Measurements from ENCODE around the gene HIVEP2. TPM values are rescaled to one million over a fixed set of nuclear protein-coding genes. Genes with fewer than 3 reads are reported as not detected.

The HIVEP2 gene
- total RNA-seq, 1 experiment from 2014 or later: 3.2 TPM

DNA sequence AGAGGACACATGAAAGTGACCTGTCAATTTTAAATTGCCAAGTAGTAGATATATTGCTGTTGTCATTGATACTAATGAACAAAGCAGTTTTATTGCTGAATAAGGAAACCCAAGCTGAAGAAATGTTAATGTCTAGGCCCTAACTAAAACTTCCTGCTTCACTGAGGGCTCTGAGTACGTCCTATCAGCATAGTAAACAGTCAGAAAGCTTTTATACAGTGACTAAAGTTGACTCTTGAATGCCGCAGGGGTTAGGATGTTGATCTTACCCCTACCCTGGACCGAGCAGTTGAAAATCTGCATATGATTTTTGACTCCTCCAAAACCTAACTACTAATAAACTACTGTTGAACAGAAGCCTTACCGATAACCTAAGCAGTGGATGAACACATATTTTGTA lies 149.0 kb downstream of the HIVEP2 start:
- no peaks in the 10 kb centered on the region for H3K27me3 ChIP-seq (replicated peaks; ENCODE audit: insufficient read depth, low read depth, low read length, poor library complexity)
- DNase-seq (ENCODE audit: low spot score): no peak
- intact Hi-C loops (cut with micrococcal nuclease; ENCODE audit: unreplicated experiment): no loop called here
- TF ChIP-seq, protein P1, sequence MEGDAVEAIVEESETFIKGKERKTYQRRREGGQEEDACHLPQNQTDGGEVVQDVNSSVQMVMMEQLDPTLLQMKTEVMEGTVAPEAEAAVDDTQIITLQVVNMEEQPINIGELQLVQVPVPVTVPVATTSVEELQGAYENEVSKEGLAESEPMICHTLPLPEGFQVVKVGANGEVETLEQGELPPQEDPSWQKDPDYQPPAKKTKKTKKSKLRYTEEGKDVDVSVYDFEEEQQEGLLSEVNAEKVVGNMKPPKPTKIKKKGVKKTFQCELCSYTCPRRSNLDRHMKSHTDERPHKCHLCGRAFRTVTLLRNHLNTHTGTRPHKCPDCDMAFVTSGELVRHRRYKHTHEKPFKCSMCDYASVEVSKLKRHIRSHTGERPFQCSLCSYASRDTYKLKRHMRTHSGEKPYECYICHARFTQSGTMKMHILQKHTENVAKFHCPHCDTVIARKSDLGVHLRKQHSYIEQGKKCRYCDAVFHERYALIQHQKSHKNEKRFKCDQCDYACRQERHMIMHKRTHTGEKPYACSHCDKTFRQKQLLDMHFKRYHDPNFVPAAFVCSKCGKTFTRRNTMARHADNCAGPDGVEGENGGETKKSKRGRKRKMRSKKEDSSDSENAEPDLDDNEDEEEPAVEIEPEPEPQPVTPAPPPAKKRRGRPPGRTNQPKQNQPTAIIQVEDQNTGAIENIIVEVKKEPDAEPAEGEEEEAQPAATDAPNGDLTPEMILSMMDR (conservative IDR thresholded peaks at IDR 0.05; ENCODE audit: low read depth, low read length): no peak
- no peak for TF ChIP-seq EZH2 (IDR thresholded peaks at IDR 0.05; ENCODE audit: borderline replicate concordance, low read depth, low read length, poor library complexity, severe bottlenecking)
- H3K27ac ChIP-seq (ENCODE audit: low read depth, low read length, poor library complexity, severe bottlenecking): no peak overlapping the region
- H3K9me3 ChIP-seq (ENCODE audit: low read depth, low read length, poor library complexity, severe bottlenecking): no peaks in the 10 kb centered on the region
- no peaks in the 10 kb centered on the region for H3K36me3 ChIP-seq (ENCODE audit: insufficient read depth, low read length, poor library complexity, severe bottlenecking)
- POLR2A ChIA-PET (ENCODE audit: low non-redundant PET): no interaction called here
- no peaks in the 10 kb centered on the region for H3K4me1 ChIP-seq (ENCODE audit: insufficient read depth, low read length, poor library complexity, severe bottlenecking)
- BruUV-seq (replicated peaks): no TSS peak
- CTCF ChIA-PET: no interaction called here
- no peak overlapping the region for H3K4me3 ChIP-seq (ENCODE audit: low read depth, low read length, poor library complexity, severe bottlenecking)

GRCh38 chr6:142794424-142794823 lies 150.6 kb downstream of the HIVEP2 start:
- H3K27ac ChIP-seq (ENCODE audit: low read depth, low read length, poor library complexity, severe bottlenecking): no peak overlapping the region
- intact Hi-C loops (cut with micrococcal nuclease; ENCODE audit: unreplicated experiment): no loop called here
- no peak for DNase-seq (ENCODE audit: low spot score)
- no peak overlapping the region for H3K4me3 ChIP-seq (ENCODE audit: low read depth, low read length, poor library complexity, severe bottlenecking)
- no peaks in the 10 kb centered on the region for H3K27me3 ChIP-seq (replicated peaks; ENCODE audit: insufficient read depth, low read depth, low read length, poor library complexity)
- ChIA-PET CTCF (no interaction called here), POLR2A (ENCODE audit: low non-redundant PET) (no interaction called here)
- no TSS peak for BruUV-seq (replicated peaks)
- no peaks in the 10 kb centered on the region for H3K36me3 ChIP-seq (ENCODE audit: insufficient read depth, low read length, poor library complexity, severe bottlenecking)
- TF ChIP-seq, protein P1 (conservative IDR thresholded peaks at IDR 0.05; ENCODE audit: low read depth, low read length): no peak
- TF ChIP-seq EZH2 (IDR thresholded peaks at IDR 0.05; ENCODE audit: borderline replicate concordance, low read depth, low read length, poor library complexity, severe bottlenecking): no peak
- H3K4me1 ChIP-seq (ENCODE audit: insufficient read depth, low read length, poor library complexity, severe bottlenecking): no peaks in the 10 kb centered on the region
- H3K9me3 ChIP-seq (ENCODE audit: low read depth, low read length, poor library complexity, severe bottlenecking): no peaks in the 10 kb centered on the region

- Histone ChIP-seq H3K27ac (ENCODE audit: low read depth, low read length, poor library complexity, severe bottlenecking) (no peak overlapping the region), H3K9me3 (ENCODE audit: low read depth, low read length, poor library complexity, severe bottlenecking) (no peaks in the 10 kb centered on the region), H3K4me1 (ENCODE audit: insufficient read depth, low read length, poor library complexity, severe bottlenecking) (no peaks in the 10 kb centered on the region), H3K36me3 (ENCODE audit: insufficient read depth, low read length, poor library complexity, severe bottlenecking) (no peaks in the 10 kb centered on the region), H3K27me3 (replicated peaks; ENCODE audit: insufficient read depth, low read depth, low read length, poor library complexity) (no peaks in the 10 kb centered on the region), H3K4me3 (ENCODE audit: low read depth, low read length, poor library complexity, severe bottlenecking) (no peak overlapping the region)
- no peak for DNase-seq (ENCODE audit: low spot score)
- CTCF ChIA-PET: no interaction called here
- TF ChIP-seq EZH2 (IDR thresholded peaks at IDR 0.05; ENCODE audit: borderline replicate concordance, low read depth, low read length, poor library complexity, severe bottlenecking): no peak
- TF ChIP-seq, protein P1 (conservative IDR thresholded peaks at IDR 0.05; ENCODE audit: low read depth, low read length): no peak
- POLR2A ChIA-PET (ENCODE audit: low non-redundant PET): no interaction called here
- BruUV-seq (replicated peaks): no TSS peak
- intact Hi-C loops (cut with micrococcal nuclease; ENCODE audit: unreplicated experiment): no loop called here
Measured at GRCh38 chr6:142790257-142790656, 154.7 kb downstream of the HIVEP2 start.

Data from A673 (cell line).